Activated CD8-positive, alpha-beta memory T cell treated with anti-CD3 and anti-CD28 coated beads for 36 hours (primary cell): ENCODE measurements around the gene KYNU. TPM values are rescaled to one million over a fixed set of nuclear protein-coding genes. Genes with fewer than 3 reads are reported as not detected.
"Not testable (repeated sequence)": the region's sequence is repeated elsewhere in the genome, so short reads cannot be mapped to it uniquely, and the experiment has no call there.

ENCODE experiments used
- CTCF ChIA-PET: fragments of 350-600 bp; sonication (Branson Sonifier 250); formaldehyde crosslinking; loops from one replicate; lab custom pipeline; 2021; ENCODE audit warnings: antibody characterized with exemption; lab: Charles Lee
- POLR2A ChIA-PET: fragments of 350-600 bp; sonication (Branson Sonifier 250); formaldehyde crosslinking; loops from one replicate; lab custom pipeline; 2021; ENCODE audit warnings: antibody characterized with exemption; lab: Charles Lee
- total RNA-seq, 2 experiments: library from RNA; stranded (reverse); gene quantifications; one replicate each; pipeline ENCODE4 v1.2.3, GENCODE V29; 2021

Gene KYNU
- not detected for total RNA-seq

- CTCF ChIA-PET = no interaction called here
Measured at GRCh38 chr2:142877216-142877838, at the start of gene KYNU. Gene KYNU, plus strand, starts transcription at chr2:142877664. Its CDS starts 7,704 bp downstream, at chr2:142885368.

GRCh38 chr2:142834021-142834420 is 43.4 kb upstream of the KYNU start:
- CTCF ChIA-PET = no interaction called here

More at GRCh38 chr2:142877216-142877838, at the start of gene KYNU:
- POLR2A ChIA-PET = no interaction called here

GRCh38 chr2:142840436-142840835 is 37.0 kb upstream of the KYNU start:
- POLR2A ChIA-PET = no interaction called here
- CTCF ChIA-PET = no interaction called here

More at GRCh38 chr2:142834021-142834420, 43.4 kb upstream of the KYNU start:
- POLR2A ChIA-PET = no interaction called here

- CTCF ChIA-PET = no interaction called here
- POLR2A ChIA-PET = no interaction called here
Measured at GRCh38 chr2:142841788-142842187, 35.7 kb upstream of the KYNU start.

GRCh38 chr2:142842369-142842768 is 35.1 kb upstream of the KYNU start:
- ChIA-PET CTCF (no interaction called here), POLR2A (no interaction called here)

- ChIA-PET POLR2A (no interaction called here), CTCF (no interaction called here)
Measured at GRCh38 chr2:142843731-142844130, 33.7 kb upstream of the KYNU start.

GRCh38 chr2:142848023-142848606 is 29.3 kb upstream of the KYNU start:
- ChIA-PET CTCF (interaction anchor here (0.6 kb wide), 1 partner anchor 9 kb away, joined by 5 read pairs; no protein-coding TSS in a partner anchor), POLR2A (no interaction called here)

- POLR2A ChIA-PET = no interaction called here
- CTCF ChIA-PET = no interaction called here
Measured at GRCh38 chr2:142849820-142850219, 27.6 kb upstream of the KYNU start.

GRCh38 chr2:142853912-142854311 is 23.6 kb upstream of the KYNU start:
- POLR2A ChIA-PET = no interaction called here
- CTCF ChIA-PET = no interaction called here

GRCh38 chr2:142857256-142858164 is 20.0 kb upstream of the KYNU start:
- POLR2A ChIA-PET = no interaction called here
- CTCF ChIA-PET = no interaction called here

- ChIA-PET POLR2A (no interaction called here), CTCF (no interaction called here)
Measured at GRCh38 chr2:142858961-142859360, 18.5 kb upstream of the KYNU start.

GRCh38 chr2:142862299-142862698 is 15.2 kb upstream of the KYNU start:
- CTCF ChIA-PET = no interaction called here
- POLR2A ChIA-PET = no interaction called here

- POLR2A ChIA-PET = no interaction called here
Measured at GRCh38 chr2:142862847-142863246, 14.6 kb upstream of the KYNU start.

GRCh38 chr2:142863485-142863961 is 13.9 kb upstream of the KYNU start:
- CTCF ChIA-PET = no interaction called here
- POLR2A ChIA-PET = no interaction called here

More at GRCh38 chr2:142862847-142863246, 14.6 kb upstream of the KYNU start:
- CTCF ChIA-PET = no interaction called here

GRCh38 chr2:142864605-142865004 is 12.9 kb upstream of the KYNU start:
- POLR2A ChIA-PET, CTCF ChIA-PET: not testable (repeated sequence)

GRCh38 chr2:142865924-142866323 is 11.5 kb upstream of the KYNU start:
- ChIA-PET CTCF (no interaction called here), POLR2A (no interaction called here)

- CTCF ChIA-PET = no interaction called here
Measured at GRCh38 chr2:142866426-142866825, 11.0 kb upstream of the KYNU start.

GRCh38 chr2:142867136-142867535 is 10.3 kb upstream of the KYNU start:
- CTCF ChIA-PET = no interaction called here
- POLR2A ChIA-PET = no interaction called here

More at GRCh38 chr2:142866426-142866825, 11.0 kb upstream of the KYNU start:
- POLR2A ChIA-PET = no interaction called here

- POLR2A ChIA-PET = no interaction called here
- CTCF ChIA-PET = no interaction called here
Measured at GRCh38 chr2:142868229-142868762, 9.2 kb upstream of the KYNU start.

- POLR2A ChIA-PET, CTCF ChIA-PET: not testable (repeated sequence)
Measured at GRCh38 chr2:142869065-142869460, 8.4 kb upstream of the KYNU start.
